ENCODE data around the gene LYPLAL1. TPM values are rescaled to one million over a fixed set of nuclear protein-coding genes. Genes with fewer than 3 reads are reported as not detected.

LYPLAL1 gene
- total and polyA plus RNA-seq, 2 of the 4 experiments (the other 2 are of a cell fraction) = 4.8 to 7.5 TPM

DNA sequence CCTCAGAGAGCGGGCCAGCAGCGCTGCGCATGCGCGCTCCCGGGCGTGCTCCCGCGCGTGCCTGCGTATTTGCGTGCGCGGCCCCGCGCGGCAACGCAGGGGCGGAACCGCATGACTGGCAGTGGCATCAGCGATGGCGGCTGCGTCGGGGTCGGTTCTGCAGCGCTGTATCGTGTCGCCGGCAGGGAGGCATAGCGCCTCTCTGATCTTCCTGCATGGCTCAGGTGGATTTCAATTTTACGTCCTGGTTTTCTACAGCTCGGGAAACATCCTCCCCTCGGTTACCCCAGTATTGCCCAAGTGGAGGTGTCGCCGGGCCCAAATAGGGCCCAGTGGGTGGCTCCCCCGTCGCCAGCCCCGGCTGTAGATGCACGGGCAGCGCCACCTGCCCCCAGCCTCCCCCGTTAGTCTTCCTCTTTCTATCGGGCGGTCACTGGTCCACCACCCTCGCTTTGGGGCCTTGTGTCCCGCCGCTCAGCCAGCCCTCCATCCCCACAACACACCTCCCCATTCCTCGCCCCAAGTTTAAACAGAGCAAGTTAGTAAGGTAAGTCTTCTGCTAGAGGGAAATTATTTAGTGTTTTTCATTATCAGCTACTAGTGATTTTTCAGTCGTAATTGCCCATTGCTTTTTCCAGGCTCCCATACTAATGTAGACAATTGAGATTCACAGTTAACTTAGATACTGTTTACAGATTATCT is at the start of gene LYPLAL1 (continued):
- no peak for TF ChIP-seq SMC3 (IDR thresholded peaks at IDR 0.05; ENCODE audit: low read depth, low read length)
- TF ChIP-seq, protein P1, sequence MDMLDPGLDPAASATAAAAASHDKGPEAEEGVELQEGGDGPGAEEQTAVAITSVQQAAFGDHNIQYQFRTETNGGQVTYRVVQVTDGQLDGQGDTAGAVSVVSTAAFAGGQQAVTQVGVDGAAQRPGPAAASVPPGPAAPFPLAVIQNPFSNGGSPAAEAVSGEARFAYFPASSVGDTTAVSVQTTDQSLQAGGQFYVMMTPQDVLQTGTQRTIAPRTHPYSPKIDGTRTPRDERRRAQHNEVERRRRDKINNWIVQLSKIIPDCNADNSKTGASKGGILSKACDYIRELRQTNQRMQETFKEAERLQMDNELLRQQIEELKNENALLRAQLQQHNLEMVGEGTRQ (IDR thresholded peaks at IDR 0.05; ENCODE audit: low read depth, low read length) = no peak

DNA sequence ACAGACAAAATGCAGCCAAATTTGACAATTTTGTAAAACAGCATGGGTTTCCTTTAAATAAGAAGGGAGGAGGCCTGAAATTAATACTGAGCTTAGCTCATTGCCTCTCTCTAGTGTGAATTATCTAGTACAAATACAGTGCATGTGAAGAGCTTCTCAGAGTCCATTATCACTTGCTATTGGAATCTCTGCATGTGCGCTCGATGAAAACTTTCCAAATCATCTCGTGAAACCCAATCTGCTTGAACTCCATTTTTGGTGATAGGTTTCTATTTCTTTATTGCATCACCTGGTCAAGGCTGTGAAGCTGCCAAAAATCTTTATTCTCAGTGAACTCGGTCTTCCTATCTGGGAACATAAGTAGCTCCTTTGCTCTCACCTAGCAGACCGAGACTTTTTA is 49.5 kb upstream of the LYPLAL1 start:
- POLR2A ChIA-PET (ENCODE audit: unreplicated experiment) = no interaction called here

More for the DNA sequence above, 49.5 kb upstream of the LYPLAL1 start:
- Histone ChIP-seq H3K23ac (ENCODE audit: low read depth, low read length) (no peak overlapping the region), H3K4me2 (ENCODE audit: low read depth, low read length) (no peak overlapping the region), H3K27ac (ENCODE audit: insufficient read depth, low read length) (no peak overlapping the region), H2AK5ac (ENCODE audit: low read depth, low read length) (no peak overlapping the region), H3K56ac (ENCODE audit: extremely low read depth, insufficient read depth, low read length) (no peak overlapping the region), H2BK20ac (ENCODE audit: low read depth, low read length) (no peak overlapping the region), H3K9me1 (ENCODE audit: insufficient read depth, low read length) (0 out of 2 replicates have a peak, but pooled peaks cover 3% of the 10 kb centered on the region), H2AFZ (replicated peaks; ENCODE audit: low read length, poor library complexity) (no peak overlapping the region), H3K9me3 (ENCODE audit: control insufficient read depth, insufficient read depth, low read length) (no peaks in the 10 kb centered on the region), H4K20me1 (ENCODE audit: insufficient read depth, low read length) (no peaks in the 10 kb centered on the region), H2BK120ac (ENCODE audit: low read depth, low read length) (no peak overlapping the region), H3K27me3 (ENCODE audit: control insufficient read depth, insufficient read depth, low read length) (no peaks in the 10 kb centered on the region), H4K91ac (ENCODE audit: insufficient read depth, low read depth, low read length) (no peak overlapping the region), H4K8ac (ENCODE audit: low read depth in 2 of 2, low read length in 2 of 2) (no peak overlapping the region), H3K79me1 (ENCODE audit: low read depth in 1 of 2, low read length in 2 of 2) (no peaks in the 10 kb centered on the region), H4K5ac (ENCODE audit: low read depth, low read length) (no peak overlapping the region), H3K4me1 (ENCODE audit: control insufficient read depth, insufficient read depth, low read length) (peaks cover 4% of the 10 kb centered on the region), H2BK5ac (ENCODE audit: low read depth, low read length, poor library complexity, severe bottlenecking) (no peak overlapping the region), H2AK9ac (replicated peaks; ENCODE audit: low read depth, low read length, poor library complexity) (no peak overlapping the region), H2BK15ac (ENCODE audit: low read depth, low read length) (no peak overlapping the region), H3K9ac (ENCODE audit: low read depth, low read length) (no peak overlapping the region), H3K36me3 (ENCODE audit: control insufficient read depth, insufficient read depth, low read length) (no peaks in the 10 kb centered on the region), H3K4ac (ENCODE audit: low read depth, low read length) (no peak overlapping the region), H3K14ac (replicated peaks; ENCODE audit: low read depth, low read length) (no peak overlapping the region), H3K4me3 (ENCODE audit: insufficient read depth, low read depth, low read length) (no peak overlapping the region), H3K18ac (ENCODE audit: low read depth, low read length) (no peak overlapping the region)
- CTCF ChIA-PET = no interaction called here
- no peak for TF ChIP-seq RAD21 (IDR thresholded peaks at IDR 0.05; ENCODE audit: low read length)
- no peak for TF ChIP-seq SMC3 (IDR thresholded peaks at IDR 0.05; ENCODE audit: low read depth, low read length)
- no peak for TF ChIP-seq ELK1 (IDR thresholded peaks at IDR 0.05; ENCODE audit: borderline replicate concordance, low read depth, low read length)
- TF ChIP-seq RCOR1 (IDR thresholded peaks at IDR 0.05; ENCODE audit: insufficient replicate concordance, low read length) = no peak
- TF ChIP-seq BHLHE40 (IDR thresholded peaks at IDR 0.05; ENCODE audit: low read depth, low read length) = no peak
- TF ChIP-seq CHD1 (IDR thresholded peaks at IDR 0.05; ENCODE audit: low read depth, low read length) = no peak
- TF ChIP-seq, protein P2, sequence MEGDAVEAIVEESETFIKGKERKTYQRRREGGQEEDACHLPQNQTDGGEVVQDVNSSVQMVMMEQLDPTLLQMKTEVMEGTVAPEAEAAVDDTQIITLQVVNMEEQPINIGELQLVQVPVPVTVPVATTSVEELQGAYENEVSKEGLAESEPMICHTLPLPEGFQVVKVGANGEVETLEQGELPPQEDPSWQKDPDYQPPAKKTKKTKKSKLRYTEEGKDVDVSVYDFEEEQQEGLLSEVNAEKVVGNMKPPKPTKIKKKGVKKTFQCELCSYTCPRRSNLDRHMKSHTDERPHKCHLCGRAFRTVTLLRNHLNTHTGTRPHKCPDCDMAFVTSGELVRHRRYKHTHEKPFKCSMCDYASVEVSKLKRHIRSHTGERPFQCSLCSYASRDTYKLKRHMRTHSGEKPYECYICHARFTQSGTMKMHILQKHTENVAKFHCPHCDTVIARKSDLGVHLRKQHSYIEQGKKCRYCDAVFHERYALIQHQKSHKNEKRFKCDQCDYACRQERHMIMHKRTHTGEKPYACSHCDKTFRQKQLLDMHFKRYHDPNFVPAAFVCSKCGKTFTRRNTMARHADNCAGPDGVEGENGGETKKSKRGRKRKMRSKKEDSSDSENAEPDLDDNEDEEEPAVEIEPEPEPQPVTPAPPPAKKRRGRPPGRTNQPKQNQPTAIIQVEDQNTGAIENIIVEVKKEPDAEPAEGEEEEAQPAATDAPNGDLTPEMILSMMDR (conservative IDR thresholded peaks at IDR 0.05; ENCODE audit: low read depth, low read length) = no peak
- TF ChIP-seq RFX5 (IDR thresholded peaks at IDR 0.05; ENCODE audit: low read depth, low read length) = no peak
- dilution Hi-C loops (cut with HindIII; ENCODE audit: low sequenced_read_pairs, unreplicated experiment) = no loop called here
- no peak for ATAC-seq (ENCODE audit: low read depth)
- intact Hi-C loops (cut with micrococcal nuclease) = no loop called here
- no peak for DNase-seq
- BruUV-seq (replicated peaks) = no TSS peak
- no CpG with 5 or more reads among the region's 5 CpGs for WGBS, 2 experiments (ENCODE audit: extremely low coverage in 2 of 2, insufficient read length in 1 of 2)
- in situ Hi-C loops (cut with MboI; ENCODE audit: low sequenced_read_pairs) = no loop called here

Data from IMR-90 (cell line).